Activated CD8-positive, alpha-beta T cell treated with anti-CD3 and anti-CD28 coated beads, Interleukin-2, amount 10 ng/mL, durations not matched to agents 7 days and 5 days (primary cell): Measurements from ENCODE around the gene IQSEC3. TPM values are rescaled to one million over a fixed set of nuclear protein-coding genes. Genes with fewer than 3 reads are reported as not detected.
"Not testable (repeated sequence)": the region's sequence is repeated elsewhere in the genome, so short reads cannot be mapped to it uniquely, and the experiment has no call there.

ENCODE experiments used
- ATAC-seq: fragments of 150-1000 bp; cut with Tn5 transposase; one replicate; pipeline ENCODE4 v1.10.0; 2021; ENCODE audit warnings: moderate library complexity
- CTCF ChIA-PET: fragments of 350-600 bp; sonication (Branson Sonifier 250); formaldehyde crosslinking; loops from one replicate; lab custom pipeline; 2021; ENCODE audit warnings: antibody characterized with exemption; lab: Charles Lee
- POLR2A ChIA-PET: fragments of 350-600 bp; sonication (Branson Sonifier 250); formaldehyde crosslinking; loops from one replicate; lab custom pipeline; 2021; ENCODE audit warnings: antibody characterized with exemption; lab: Charles Lee
- DNase-seq: peaks from one replicate; pipeline ENCODE4 v3.0.0-alpha.2; 2020
- H3K27ac Mint-ChIP-seq: one replicate; pipeline ENCODE4 v1.8.0; 2021; ENCODE audit warnings: mild to moderate bottlenecking, mixed read lengths
- H3K27me3 Mint-ChIP-seq: one replicate; pipeline ENCODE4 v1.8.0; 2021; ENCODE audit warnings: low read depth, mixed read lengths
- H3K36me3 Mint-ChIP-seq: one replicate; pipeline ENCODE4 v1.8.0; 2021; ENCODE audit warnings: low read depth, mixed read lengths
- H3K4me1 Mint-ChIP-seq: one replicate; pipeline ENCODE4 v1.8.0; 2021; ENCODE audit warnings: low read depth, mixed read lengths
- H3K4me3 Mint-ChIP-seq: one replicate; pipeline ENCODE4 v1.8.0; 2021; ENCODE audit warnings: mild to moderate bottlenecking, mixed read lengths
- H3K9me3 Mint-ChIP-seq: one replicate; pipeline ENCODE4 v1.8.0; 2022; ENCODE audit warnings: mixed read lengths; ENCODE audit not compliant: insufficient read depth
- total RNA-seq, 2 experiments: library from RNA; stranded (reverse); gene quantifications; one replicate each; pipeline ENCODE4 v1.2.3, GENCODE V29; 2021

The IQSEC3 gene
- 1 to 10 TPM; 1.7 to 2.6 TPM for total RNA-seq

- CTCF ChIA-PET, H3K27ac Mint-ChIP-seq, H3K9me3 Mint-ChIP-seq, H3K36me3 Mint-ChIP-seq, ATAC-seq, H3K4me1 Mint-ChIP-seq, H3K4me3 Mint-ChIP-seq, POLR2A ChIA-PET, DNase-seq: not testable (repeated sequence)
- H3K27me3 Mint-ChIP-seq, result peaks cover 21% of the 10 kb centered on the region
Measured at GRCh38 chr12:66428-66781, at the start of gene IQSEC3. Gene IQSEC3, plus strand, starts transcription at chr12:66767. Its CDS starts 116 bp downstream, at chr12:66883.

DNA sequence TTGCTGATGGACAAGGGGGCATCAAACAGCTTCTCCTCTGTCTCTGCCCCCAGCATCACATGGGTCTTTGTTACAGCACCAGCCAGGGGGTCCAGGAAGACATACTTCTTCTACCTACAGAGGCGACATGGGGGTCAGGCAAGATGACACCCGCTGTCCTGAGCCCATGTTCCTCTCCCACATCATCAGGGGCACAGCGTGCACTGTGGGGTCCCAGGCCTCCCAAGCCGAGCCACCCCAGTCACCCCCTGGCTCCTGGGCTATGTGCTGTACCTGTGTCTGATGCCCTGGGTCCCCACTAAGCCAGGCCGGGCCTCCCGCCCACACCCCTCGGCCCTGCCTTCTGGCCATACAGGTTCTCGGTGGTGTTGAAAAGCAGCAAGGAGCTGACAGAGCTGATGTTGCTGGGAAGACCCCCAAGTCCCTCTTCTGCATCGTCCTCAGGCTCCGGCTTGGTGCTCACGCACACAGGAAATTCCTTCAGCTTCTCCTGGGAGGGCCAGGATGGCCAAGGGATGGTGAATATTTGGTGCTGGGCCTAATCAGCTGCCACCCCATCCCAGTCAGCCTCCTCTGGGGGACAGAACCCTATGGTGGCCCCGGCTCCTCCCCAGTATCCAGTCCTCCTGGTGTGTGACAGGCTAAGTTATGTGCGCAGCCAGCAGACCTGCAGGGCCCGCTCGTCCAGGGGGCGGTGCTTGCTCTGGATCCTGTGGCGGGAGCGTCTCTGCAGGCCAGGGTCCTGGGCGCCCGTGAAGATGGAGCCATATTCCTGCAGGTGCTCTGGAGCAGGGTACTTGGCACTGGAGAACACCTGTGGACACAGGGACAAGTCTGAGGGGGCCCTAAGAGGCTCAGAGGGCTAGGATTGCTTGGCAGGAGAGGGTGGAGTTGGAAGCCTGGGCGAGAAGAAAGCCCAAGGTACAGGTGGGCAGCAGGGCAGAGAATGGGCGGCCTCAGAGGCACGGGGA is 48.9 kb upstream of the IQSEC3 start:
- CTCF ChIA-PET, DNase-seq, ATAC-seq, POLR2A ChIA-PET, H3K36me3 Mint-ChIP-seq, H3K4me3 Mint-ChIP-seq, H3K9me3 Mint-ChIP-seq, H3K27ac Mint-ChIP-seq, H3K27me3 Mint-ChIP-seq: not testable (repeated sequence)
- H3K4me1 Mint-ChIP-seq, result peaks cover 10% of the 10 kb centered on the region

DNA sequence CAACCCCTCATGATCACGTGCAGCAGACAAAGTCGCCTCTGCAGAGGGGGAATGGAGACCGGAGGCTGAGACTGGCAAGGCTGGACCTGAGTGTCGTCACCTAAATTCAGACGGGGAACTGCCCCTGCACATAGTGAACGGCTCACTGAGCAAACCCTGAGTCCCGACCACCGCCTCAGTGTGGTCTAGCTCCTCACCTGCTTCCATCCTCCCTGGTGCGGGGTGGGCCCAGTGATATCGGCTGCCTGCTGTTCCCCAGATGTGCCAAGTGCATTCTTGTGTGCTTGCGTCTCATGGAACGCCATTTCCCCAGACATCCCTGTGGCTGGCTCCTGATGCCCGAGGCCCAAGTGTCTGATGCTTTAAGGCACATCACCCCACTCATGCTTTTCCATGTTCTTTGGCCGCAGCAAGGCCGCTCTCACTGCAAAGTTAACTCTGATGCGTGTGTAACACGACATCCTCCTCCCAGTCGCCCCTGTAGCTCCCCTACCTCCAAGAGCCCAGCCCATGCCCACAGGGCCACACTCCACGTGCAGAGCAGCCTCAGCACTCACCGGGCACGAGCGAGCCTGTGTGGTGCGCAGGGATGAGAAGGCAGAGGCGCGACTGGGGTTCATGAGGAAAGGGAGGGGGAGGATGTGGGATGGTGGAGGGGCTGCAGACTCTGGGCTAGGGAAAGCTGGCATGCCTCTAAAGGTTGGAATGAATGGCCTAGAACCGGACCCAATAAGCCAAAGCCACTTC is 47.6 kb upstream of the IQSEC3 start:
- H3K4me3 Mint-ChIP-seq, DNase-seq, CTCF ChIA-PET, H3K27ac Mint-ChIP-seq, POLR2A ChIA-PET, H3K9me3 Mint-ChIP-seq, ATAC-seq, H3K36me3 Mint-ChIP-seq, H3K27me3 Mint-ChIP-seq: not testable (repeated sequence)
- peaks cover 15% of the 10 kb centered on the region for H3K4me1 Mint-ChIP-seq

GRCh38 chr12:19906-20305 is 46.7 kb upstream of the IQSEC3 start:
- POLR2A ChIA-PET, DNase-seq, H3K36me3 Mint-ChIP-seq, H3K9me3 Mint-ChIP-seq, H3K4me3 Mint-ChIP-seq, H3K27me3 Mint-ChIP-seq, ATAC-seq, CTCF ChIA-PET, H3K27ac Mint-ChIP-seq: not testable (repeated sequence)
- peaks cover 15% of the 10 kb centered on the region for H3K4me1 Mint-ChIP-seq

DNA sequence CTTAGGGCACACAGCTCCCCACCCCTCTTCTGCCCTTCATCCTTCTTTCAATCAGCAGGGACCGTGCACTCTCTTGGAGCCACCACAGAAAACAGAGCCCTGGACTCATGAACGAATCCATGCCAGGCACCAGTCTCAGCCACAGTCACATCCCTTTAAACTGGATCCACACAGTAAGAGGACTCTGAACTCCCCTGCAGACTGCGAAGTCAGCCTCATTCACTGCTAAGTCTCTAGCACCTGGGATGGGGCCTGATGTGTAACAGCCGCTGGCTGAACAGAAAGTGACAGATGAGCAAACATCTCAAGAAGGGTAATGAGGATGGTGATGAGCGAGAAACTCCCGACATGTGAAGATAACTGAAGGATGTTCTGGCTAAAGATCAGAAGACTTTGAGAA is 45.8 kb upstream of the IQSEC3 start:
- CTCF ChIA-PET, result no interaction called here
- Mint-ChIP-seq H3K9me3 (no peaks in the 10 kb centered on the region), H3K4me1 (peaks cover 15% of the 10 kb centered on the region), H3K27me3 (no peaks in the 10 kb centered on the region), H3K36me3 (peaks cover 7% of the 10 kb centered on the region), H3K4me3 (no peak overlapping the region), H3K27ac (no peak overlapping the region)
- POLR2A ChIA-PET, result no interaction called here
- DNase-seq (no peak), ATAC-seq (no peak)

GRCh38 chr12:21301-22189 is 45.0 kb upstream of the IQSEC3 start:
- CTCF ChIA-PET, result no interaction called here
- peaks cover 7% of the 10 kb centered on the region for H3K36me3 Mint-ChIP-seq

DNA sequence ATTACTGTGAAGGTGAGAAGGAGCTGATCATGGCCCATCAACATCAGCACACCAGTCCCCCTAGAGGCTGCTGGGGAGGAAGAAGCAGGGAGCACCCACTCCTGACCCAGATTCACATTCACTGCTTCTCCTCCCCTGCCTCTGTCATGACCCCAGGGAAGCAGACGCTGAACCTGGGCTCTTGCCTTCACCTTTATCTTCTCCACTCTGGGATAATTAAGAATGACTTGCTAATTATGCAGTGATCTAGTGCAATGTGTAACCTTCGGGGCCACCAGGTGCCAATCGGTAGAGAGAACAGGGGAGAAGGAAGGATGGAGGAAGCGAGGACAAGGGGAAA is 44.4 kb upstream of the IQSEC3 start:
- Mint-ChIP-seq H3K27me3 (no peaks in the 10 kb centered on the region), H3K27ac (peak overlapping the region; percentile 54), H3K4me1 (peaks cover 15% of the 10 kb centered on the region), H3K36me3 (peaks cover 7% of the 10 kb centered on the region), H3K4me3 (no peak overlapping the region), H3K9me3 (no peaks in the 10 kb centered on the region)
- no peak for DNase-seq
- POLR2A ChIA-PET, result no interaction called here
- ATAC-seq, result no peak
- CTCF ChIA-PET, result no interaction called here

More at GRCh38 chr12:21301-22189, 45.0 kb upstream of the IQSEC3 start:
- POLR2A ChIA-PET, result no interaction called here
- Mint-ChIP-seq H3K27me3 (no peaks in the 10 kb centered on the region), H3K9me3 (no peaks in the 10 kb centered on the region), H3K4me3 (no peak overlapping the region), H3K27ac (peak overlapping the region; percentile 54), H3K4me1 (peaks cover 15% of the 10 kb centered on the region)
- DNase-seq (no peak), ATAC-seq (no peak)

GRCh38 chr12:22530-23201 is 43.9 kb upstream of the IQSEC3 start:
- ChIA-PET POLR2A (no interaction called here), CTCF (no interaction called here)
- Mint-ChIP-seq H3K27ac (peak overlapping the region; percentile 54), H3K9me3 (no peaks in the 10 kb centered on the region), H3K4me1 (peaks cover 15% of the 10 kb centered on the region), H3K4me3 (no peak overlapping the region), H3K27me3 (no peaks in the 10 kb centered on the region), H3K36me3 (peaks cover 7% of the 10 kb centered on the region)
- DNase-seq (no peak), ATAC-seq (no peak)

- H3K27ac Mint-ChIP-seq, H3K36me3 Mint-ChIP-seq, H3K4me3 Mint-ChIP-seq, DNase-seq, CTCF ChIA-PET, H3K9me3 Mint-ChIP-seq, ATAC-seq, H3K4me1 Mint-ChIP-seq, H3K27me3 Mint-ChIP-seq, POLR2A ChIA-PET: not testable (repeated sequence)
Measured at GRCh38 chr12:27904-28303, 38.7 kb upstream of the IQSEC3 start.

- H3K4me3 Mint-ChIP-seq, H3K36me3 Mint-ChIP-seq, H3K27me3 Mint-ChIP-seq, H3K9me3 Mint-ChIP-seq, H3K27ac Mint-ChIP-seq, ATAC-seq, POLR2A ChIA-PET, H3K4me1 Mint-ChIP-seq, DNase-seq, CTCF ChIA-PET: not testable (repeated sequence)
Measured at GRCh38 chr12:38775-39174, 27.8 kb upstream of the IQSEC3 start.

- DNase-seq, H3K4me3 Mint-ChIP-seq, ATAC-seq, H3K27me3 Mint-ChIP-seq, H3K27ac Mint-ChIP-seq, H3K9me3 Mint-ChIP-seq, H3K36me3 Mint-ChIP-seq, POLR2A ChIA-PET, CTCF ChIA-PET, H3K4me1 Mint-ChIP-seq: not testable (repeated sequence)
Measured at GRCh38 chr12:39555-40265, 26.9 kb upstream of the IQSEC3 start.
